Measurements from ENCODE around the gene LYPD6.

LYPD6 gene

DNA sequence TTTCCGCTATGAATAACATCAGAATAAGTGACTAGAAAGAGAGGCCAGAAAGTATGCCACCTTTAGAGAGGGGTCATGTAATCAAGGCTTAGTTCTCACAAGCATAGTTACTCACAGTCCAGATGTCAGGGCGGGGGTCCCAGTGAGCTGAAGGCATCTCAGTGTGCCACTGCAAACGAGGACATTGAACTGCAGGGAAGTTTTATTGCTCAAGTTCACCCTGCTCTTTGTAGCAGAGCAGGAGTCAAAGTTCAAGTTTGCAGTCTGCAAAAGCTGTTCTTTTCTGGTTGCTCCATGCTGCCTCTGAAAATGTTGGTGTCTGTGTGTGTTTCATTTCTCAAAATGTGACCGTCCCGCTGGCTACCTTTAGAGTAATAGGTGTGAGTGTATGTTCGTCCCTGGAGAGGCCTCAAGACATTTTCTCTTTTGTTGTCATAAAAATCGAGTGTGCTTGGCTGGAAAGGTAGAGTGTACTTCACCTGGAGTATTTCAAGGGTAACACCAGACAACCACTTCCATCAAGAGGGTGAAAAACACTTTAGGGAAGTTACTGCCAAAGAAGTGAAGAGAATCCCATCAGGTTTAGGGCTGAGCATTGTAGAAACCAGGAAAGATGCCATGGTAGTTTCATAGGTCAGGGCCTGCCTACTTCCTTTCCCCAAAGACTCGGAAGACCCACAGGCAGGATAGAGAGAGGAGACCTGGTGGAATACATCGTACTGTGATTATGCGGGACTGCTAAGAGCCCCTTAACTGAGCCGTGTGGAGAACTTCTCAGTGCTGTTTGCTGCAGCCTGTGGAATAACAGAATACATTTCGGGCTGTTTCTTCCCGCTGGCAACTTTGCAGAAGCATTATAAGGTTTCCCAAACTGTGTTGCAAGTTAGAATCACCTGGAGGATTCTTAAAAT, 89.9 kb downstream of the LYPD6 start:
- TF ChIP-seq CTCF (IDR thresholded peaks at IDR 0.05; ENCODE audit: insufficient read depth, low read length) (no peak), POLR2AphosphoS5 (IDR thresholded peaks at IDR 0.05; ENCODE audit: low read depth) (no peak), REST (IDR thresholded peaks at IDR 0.05; ENCODE audit: insufficient replicate concordance, low read depth) (no peak), GABPA (IDR thresholded peaks at IDR 0.05; ENCODE audit: low read depth) (no peak), SPI1 (IDR thresholded peaks at IDR 0.05; ENCODE audit: borderline replicate concordance, low read depth) (no peak)
- DNase-seq (ENCODE audit: low read depth in 1 of 2, low spot score in 1 of 2), result no peak
- Histone ChIP-seq H3K27ac (replicated peaks) (no peak overlapping the region), H3K4me3 (replicated peaks; ENCODE audit: insufficient read depth, low read length) (no peak overlapping the region), H3K27me3 (ENCODE audit: insufficient read depth, poor library complexity, severe bottlenecking) (no peaks in the 10 kb centered on the region)

DNA sequence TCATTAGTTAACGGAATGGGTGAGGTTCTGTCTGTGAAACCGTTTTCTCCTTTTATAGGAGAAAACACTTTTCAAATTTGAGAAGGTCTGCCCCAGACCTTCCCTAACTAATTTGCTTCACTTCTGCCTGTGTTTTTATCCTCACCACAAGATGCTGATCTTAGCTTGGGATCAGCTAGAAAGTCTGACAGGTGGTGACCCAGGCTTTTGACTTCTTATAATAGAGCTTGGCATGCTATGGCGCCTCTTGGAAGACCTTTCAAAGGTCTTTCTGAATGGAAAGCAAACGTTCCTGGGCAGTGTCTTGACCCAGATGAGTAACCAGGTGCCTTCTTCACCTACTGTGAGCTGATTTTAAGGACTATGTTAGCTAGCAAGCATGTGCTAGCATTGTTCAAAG, 91.4 kb downstream of the LYPD6 start:
- TF ChIP-seq CTCF (IDR thresholded peaks at IDR 0.05; ENCODE audit: insufficient read depth, low read length) (no peak), GABPA (IDR thresholded peaks at IDR 0.05; ENCODE audit: low read depth) (no peak), SPI1 (IDR thresholded peaks at IDR 0.05; ENCODE audit: borderline replicate concordance, low read depth) (no peak), REST (IDR thresholded peaks at IDR 0.05; ENCODE audit: insufficient replicate concordance, low read depth) (no peak), POLR2AphosphoS5 (IDR thresholded peaks at IDR 0.05; ENCODE audit: low read depth) (no peak)
- Histone ChIP-seq H3K27me3 (ENCODE audit: insufficient read depth, poor library complexity, severe bottlenecking) (no peaks in the 10 kb centered on the region), H3K4me3 (replicated peaks; ENCODE audit: insufficient read depth, low read length) (no peak overlapping the region), H3K27ac (replicated peaks) (no peak overlapping the region)
- no peak for DNase-seq (ENCODE audit: low read depth in 1 of 2, low spot score in 1 of 2)

DNA sequence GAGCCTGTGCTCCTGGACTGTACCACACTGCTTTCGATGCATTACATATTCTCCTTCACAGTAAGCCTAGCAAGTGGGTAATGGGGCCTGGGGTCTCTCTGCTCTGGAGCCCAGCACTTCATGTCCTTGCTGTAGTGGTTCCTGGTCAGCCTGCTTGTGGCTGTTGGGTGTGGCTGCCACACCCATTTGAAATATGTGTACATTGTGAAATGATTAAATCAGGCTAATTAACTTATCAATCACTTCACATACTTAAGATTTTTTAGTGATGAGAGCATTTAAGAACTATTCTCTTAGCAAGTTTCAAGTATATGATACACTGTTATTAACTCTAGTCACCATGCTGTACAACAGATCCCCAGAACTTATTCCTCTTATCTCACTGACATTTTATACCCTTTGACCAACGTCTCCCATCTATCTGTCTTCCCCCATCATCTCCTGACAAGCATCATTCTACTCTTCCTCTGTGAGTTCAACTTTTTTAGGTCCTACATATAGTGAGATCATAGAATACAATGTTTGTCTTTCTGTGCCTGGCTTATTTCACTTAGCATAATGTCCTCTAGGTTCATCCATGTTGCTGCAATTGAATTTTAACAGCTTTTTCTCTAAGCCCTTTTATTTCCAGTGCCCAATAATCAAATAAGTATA, 92.1 kb downstream of the LYPD6 start:
- no peak for DNase-seq (ENCODE audit: low read depth in 1 of 2, low spot score in 1 of 2)
- H3K27ac ChIP-seq (replicated peaks), result no peak overlapping the region
- no peaks in the 10 kb centered on the region for H3K27me3 ChIP-seq (ENCODE audit: insufficient read depth, poor library complexity, severe bottlenecking)
- TF ChIP-seq SPI1 (IDR thresholded peaks at IDR 0.05; ENCODE audit: borderline replicate concordance, low read depth), result no peak
- TF ChIP-seq CTCF (IDR thresholded peaks at IDR 0.05; ENCODE audit: insufficient read depth, low read length), result no peak
- TF ChIP-seq REST (IDR thresholded peaks at IDR 0.05; ENCODE audit: insufficient replicate concordance, low read depth), result no peak
- TF ChIP-seq GABPA (IDR thresholded peaks at IDR 0.05; ENCODE audit: low read depth), result no peak
- TF ChIP-seq POLR2AphosphoS5 (IDR thresholded peaks at IDR 0.05; ENCODE audit: low read depth), result no peak
- no peak overlapping the region for H3K4me3 ChIP-seq (replicated peaks; ENCODE audit: insufficient read depth, low read length)

All from HL-60 (cell line).